Measurements from ENCODE around the gene PCNX2. TPM values are rescaled to one million over a fixed set of nuclear protein-coding genes. Genes with fewer than 3 reads are reported as not detected.

The PCNX2 gene
- total and polyA plus RNA-seq, 2 of the 8 experiments (the other 6 are each of a cell fraction or from before 2014, with no cell fraction given) = 46.1 to 57.6 TPM

- Histone ChIP-seq H2BK5ac (ENCODE audit: low read depth, low read length) (no peak overlapping the region), H3K27me3 (replicated peaks in 1 of 4; ENCODE audit: control insufficient read depth in 3 of 4, extremely low read depth in 1 of 4, insufficient read depth in 3 of 4, low read length in 3 of 4) (no peaks in the 10 kb centered on the region), H3K4ac (replicated peaks; ENCODE audit: insufficient read length, low read depth, low read length) (no peak overlapping the region), H2AFZ (ENCODE audit: low read length) (no peak overlapping the region), H3K18ac (ENCODE audit: extremely low read depth, low read length) (no peak overlapping the region), H4K20me1 (replicated peaks in 1 of 2; ENCODE audit: control insufficient read depth in 1 of 2, insufficient read depth in 2 of 2, low read length in 2 of 2) (no peaks in the 10 kb centered on the region), H4K8ac (ENCODE audit: extremely low read depth, insufficient read depth, low read length) (no peak overlapping the region), H3K27ac (ENCODE audit: low read depth, low read length) (no peak overlapping the region), H2BK20ac (ENCODE audit: low read length) (no peak overlapping the region), H3K4me1 (replicated peaks in 1 of 4; ENCODE audit: control insufficient read depth in 3 of 4, insufficient read depth in 4 of 4, low read length in 3 of 4) (no peaks in the 10 kb centered on the region), H3K4me2 (ENCODE audit: insufficient read depth in 1 of 2, low read depth in 2 of 2, low read length in 2 of 2) (no peak overlapping the region), H3K36me3 (ENCODE audit: control insufficient read depth in 2 of 4, insufficient read depth in 4 of 4, low read length in 3 of 4) (peaks cover 7 to 54% (median 36%) of the 10 kb centered on the region in 4 experiments), H2BK12ac (ENCODE audit: low read depth, low read length) (no peak overlapping the region), H4K91ac (replicated peaks; ENCODE audit: insufficient read length, low read length) (no peak overlapping the region), H3K79me1 (ENCODE audit: low read depth, low read length) (no peaks in the 10 kb centered on the region), H2AK5ac (ENCODE audit: low read depth, low read length) (no peak overlapping the region), H3K9ac (replicated peaks in 1 of 4; ENCODE audit: extremely low read depth in 1 of 4, low read depth in 3 of 4, low read length in 3 of 4) (no peak overlapping the region), H2BK120ac (replicated peaks; ENCODE audit: low read depth, low read length) (no peak overlapping the region), H3K14ac (ENCODE audit: insufficient read length) (no peak overlapping the region), H3K56ac (replicated peaks; ENCODE audit: insufficient read length, low read depth, low read length) (no peak overlapping the region), H3K23ac (ENCODE audit: insufficient read length) (no peak overlapping the region), H3K4me3 (ENCODE audit: extremely low read depth in 1 of 4, insufficient read depth in 2 of 4, low read depth in 3 of 4, low read length in 4 of 4) (no peak overlapping the region), H3K9me3 (ENCODE audit: insufficient read depth in 2 of 2, low read depth in 1 of 2, low read length in 1 of 2) (peaks cover 0 to 6% of the 10 kb centered on the region in 2 experiments; a peak in 3 of 4 replicates), H3K79me2 (ENCODE audit: control insufficient read depth in 1 of 2, insufficient read depth in 2 of 2, low read length in 2 of 2) (no peaks in the 10 kb centered on the region), H4K5ac (ENCODE audit: insufficient read length, low read depth, low read length) (no peak overlapping the region), H2BK15ac (ENCODE audit: low read length) (no peak overlapping the region), H3K23me2 (ENCODE audit: low read depth, low read length) (no peaks in the 10 kb centered on the region; the same call in 1 of the 2 replicates)
- TF ChIP-seq CEBPB (IDR thresholded peaks at IDR 0.05; ENCODE audit: low read depth, low read length) (no peak), CTCF (IDR thresholded peaks at IDR 0.05; ENCODE audit: control extremely low read depth in 1 of 3, insufficient read depth in 1 of 3, low read depth in 1 of 3, low read length in 3 of 3) (no peak), CHD1 (IDR thresholded peaks at IDR 0.05; ENCODE audit: low read depth, low read length) (no peak), USF2 (IDR thresholded peaks at IDR 0.05; ENCODE audit: low read length) (no peak)
- ChIA-PET CTCF (ENCODE audit: partially characterized antibody) (no interaction called here), POLR2A (ENCODE audit: partially characterized antibody) (no interaction called here)
- WGBS, 2 experiments (ENCODE audit: extremely low coverage in 1 of 2, insufficient coverage in 1 of 2, insufficient read length in 1 of 2, insufficient replicate concordance in 2 of 2, low coverage in 1 of 2, low lambda C conversion rate in 2 of 2, missing lambda C conversion rate in 1 of 2) = 97% methylated on average over 2 of the region's 2 CpGs; no CpG with 5 or more reads in 1 of the 2 experiments
- no peak for FAIRE-seq
- no peak for DNase-seq (ENCODE audit: low read depth in 1 of 2, low spot score in 2 of 2)
Observed at GRCh38 chr1:233197940-233198339, 97.6 kb downstream of the PCNX2 start.
